IMR-90 (cell line): ENCODE measurements around the gene SPRED2. TPM values are rescaled to one million over a fixed set of nuclear protein-coding genes. Genes with fewer than 3 reads are reported as not detected.

ENCODE experiments used
- ATAC-seq: fragments of 200-7000 bp; cut with Tn5 transposase; 2 replicates; pipeline ENCODE4 v1.9.1; 2020; ENCODE audit warnings: low read depth, mild to moderate bottlenecking, moderate library complexity
- BruUV-seq: library from RNA; stranded (reverse); fragments of 400-500 nt; replicated peaks from 2 replicates; lab custom pipeline; 2021; lab: Mats Ljungman, UMichigan
- CTCF ChIA-PET: fragments of 300-600 bp; formaldehyde crosslinking; extraction: SDS; loops from one replicate; lab custom pipeline; 2021; ENCODE audit warnings: antibody characterized with exemption; lab: Yijun Ruan, JAX
- POLR2A ChIA-PET: fragments of 300-600 bp; sonication (Branson Sonifier 250); formaldehyde crosslinking; loops from one replicate; lab custom pipeline; 2022; ENCODE audit warnings: antibody characterized with exemption; ENCODE audit not compliant: unreplicated experiment; lab: Charles Lee
- DNase-seq: peaks from one replicate; pipeline ENCODE4 v3.0.0; 2013
- H2AFZ ChIP-seq: replicated peaks from 2 replicates; pipeline ENCODE3; 2013; ENCODE audit warnings: low read length, mild to moderate bottlenecking; ENCODE audit not compliant: poor library complexity
- H2AK5ac ChIP-seq: 2 replicates; pipeline ENCODE4 v1.6.1; 2013; ENCODE audit warnings: low read depth, low read length, inconsistent platforms
- H2AK9ac ChIP-seq: replicated peaks from 2 replicates; pipeline ENCODE3; 2013; ENCODE audit warnings: mild to moderate bottlenecking, low read depth, low read length, moderate library complexity; ENCODE audit not compliant: poor library complexity
- H2BK120ac ChIP-seq: 2 replicates; pipeline ENCODE4 v1.6.1; 2013; ENCODE audit warnings: low read depth, low read length, inconsistent platforms
- H2BK15ac ChIP-seq: 3 replicates; pipeline ENCODE4 v1.6.1; 2013; ENCODE audit warnings: low read depth, low read length, inconsistent platforms
- H2BK20ac ChIP-seq: 2 replicates; pipeline ENCODE4 v1.6.1; 2013; ENCODE audit warnings: low read depth, mild to moderate bottlenecking, inconsistent platforms, low read length, moderate library complexity
- H2BK5ac ChIP-seq: 2 replicates; pipeline ENCODE4 v1.6.1; 2013; ENCODE audit warnings: mild to moderate bottlenecking, low read depth, low read length, inconsistent platforms; ENCODE audit not compliant: poor library complexity, severe bottlenecking
- H3K14ac ChIP-seq: replicated peaks from 2 replicates; pipeline ENCODE4 v1.6.1; 2013; ENCODE audit warnings: low read depth, low read length, inconsistent platforms
- H3K18ac ChIP-seq: 2 replicates; pipeline ENCODE4 v1.6.1; 2013; ENCODE audit warnings: low read depth, low read length, control low read depth
- H3K23ac ChIP-seq: 2 replicates; pipeline ENCODE4 v1.6.1; 2013; ENCODE audit warnings: low read depth, low read length, inconsistent platforms
- H3K27ac ChIP-seq: 2 replicates; pipeline ENCODE4 v1.5.1; 2013; ENCODE audit warnings: mild to moderate bottlenecking, control low read depth, low read length; ENCODE audit not compliant: insufficient read depth
- H3K27me3 ChIP-seq: 2 replicates; pipeline ENCODE4 v1.6.1; 2013; ENCODE audit warnings: low read length; ENCODE audit not compliant: control insufficient read depth, insufficient read depth
- H3K36me3 ChIP-seq: 2 replicates; pipeline ENCODE4 v1.6.1; 2013; ENCODE audit warnings: low read length, mixed read lengths; ENCODE audit not compliant: control insufficient read depth, insufficient read depth
- H3K4ac ChIP-seq: 2 replicates; pipeline ENCODE4 v1.6.1; 2013; ENCODE audit warnings: low read depth, low read length, inconsistent platforms
- H3K4me1 ChIP-seq: 2 replicates; pipeline ENCODE4 v1.6.1; 2013; ENCODE audit warnings: low read length, mixed read lengths; ENCODE audit not compliant: control insufficient read depth, insufficient read depth
- H3K4me2 ChIP-seq: 2 replicates; pipeline ENCODE4 v1.6.1; 2013; ENCODE audit warnings: low read depth, mild to moderate bottlenecking, control low read depth, low read length, moderate library complexity
- H3K4me3 ChIP-seq: 2 replicates; pipeline ENCODE4 v1.5.1; 2013; ENCODE audit warnings: low read depth, mild to moderate bottlenecking, control low read depth, low read length, moderate library complexity; ENCODE audit not compliant: insufficient read depth
- H3K56ac ChIP-seq: 2 replicates; pipeline ENCODE4 v1.6.1; 2013; ENCODE audit warnings: low read length, inconsistent platforms; ENCODE audit not compliant: insufficient read depth; ENCODE audit errors: extremely low read depth
- H3K79me1 ChIP-seq, 2 experiments: 2 replicates each; pipeline ENCODE4 v1.6.1; 2013; ENCODE audit warnings: low read length in 2 of 2, inconsistent platforms in 1 of 2, low read depth in 1 of 2
- H3K9ac ChIP-seq: 2 replicates; pipeline ENCODE4 v1.6.1; 2013; ENCODE audit warnings: low read depth, low read length, control low read depth
- H3K9me1 ChIP-seq: 2 replicates; pipeline ENCODE4 v1.6.1; 2013; ENCODE audit warnings: low read length, inconsistent platforms; ENCODE audit not compliant: insufficient read depth
- H3K9me3 ChIP-seq: 2 replicates; pipeline ENCODE4 v1.6.1; 2013; ENCODE audit warnings: low read length; ENCODE audit not compliant: control insufficient read depth, insufficient read depth
- H4K20me1 ChIP-seq: 2 replicates; pipeline ENCODE4 v1.6.1; 2013; ENCODE audit warnings: low read length, inconsistent platforms; ENCODE audit not compliant: insufficient read depth
- H4K5ac ChIP-seq: 2 replicates; pipeline ENCODE4 v1.6.1; 2013; ENCODE audit warnings: mild to moderate bottlenecking, low read depth, low read length, control low read depth
- H4K8ac ChIP-seq, 2 experiments: 2 replicates each; pipeline ENCODE4 v1.6.1; 2013; ENCODE audit warnings: low read depth in 2 of 2, low read length in 2 of 2, control low read depth in 1 of 2, inconsistent platforms in 1 of 2
- H4K91ac ChIP-seq: 2 replicates; pipeline ENCODE4 v1.6.1; 2013; ENCODE audit warnings: low read depth, low read length, inconsistent platforms; ENCODE audit not compliant: insufficient read depth
- BHLHE40 ChIP-seq: fragments of 150-350 bp; IDR thresholded peaks from 2 replicates; pipeline ENCODE4 v1.6.1; 2016; ENCODE audit warnings: mild to moderate bottlenecking, low read depth, low read length
- CEBPB ChIP-seq: IDR thresholded peaks from 2 replicates; pipeline ENCODE4 v1.6.1; 2012; ENCODE audit warnings: low read depth, low read length, improper control_type of control experiment
- CTCF ChIP-seq: conservative IDR thresholded peaks from 2 replicates; pipeline ENCODE4 v1.5.1; 2012; ENCODE audit warnings: mild to moderate bottlenecking, low read depth, low read length, improper control_type of control experiment
- ELK1 ChIP-seq: fragments of 150-350 bp; IDR thresholded peaks from 2 replicates; pipeline ENCODE4 v1.6.1; 2016; ENCODE audit warnings: low read depth, mild to moderate bottlenecking, low read length, moderate library complexity, borderline replicate concordance
- FOS ChIP-seq: fragments of 150-350 bp; IDR thresholded peaks from 2 replicates; pipeline ENCODE4 v1.6.1; 2016; ENCODE audit warnings: low read depth, low read length
- MAFK ChIP-seq: IDR thresholded peaks from 2 replicates; pipeline ENCODE4 v1.6.1; 2012; ENCODE audit warnings: low read depth, low read length, improper control_type of control experiment
- NFE2L2 ChIP-seq: fragments of 150-350 bp; IDR thresholded peaks from 2 replicates; pipeline ENCODE4 v1.6.1; 2016; ENCODE audit warnings: low read depth, mild to moderate bottlenecking, low read length
- POLR2A ChIP-seq: IDR thresholded peaks from 2 replicates; pipeline ENCODE4 v1.6.1; 2012; ENCODE audit warnings: mild to moderate bottlenecking, low read depth, low read length
- RAD21 ChIP-seq: IDR thresholded peaks from 2 replicates; pipeline ENCODE4 v1.6.1; 2012; ENCODE audit warnings: low read length, improper control_type of control experiment
- SMC3 ChIP-seq: fragments of 150-350 bp; IDR thresholded peaks from 2 replicates; pipeline ENCODE4 v1.6.1; 2016; ENCODE audit warnings: low read depth, mild to moderate bottlenecking, antibody characterized with exemption, low read length, moderate library complexity
- WGBS, 2 experiments: methylation state at CpG; one replicate each; pipeline versions ENCODE4 v1.1.5 to v1.1.7; 2013; ENCODE audit warnings: missing lambda C conversion rate in 2 of 2; ENCODE audit not compliant: insufficient read length in 1 of 2; ENCODE audit errors: extremely low coverage in 2 of 2; 5-methylcytosine and 5-hydroxymethylcytosine counted together
- dilution Hi-C: fragments of 300-500 bp; cut with HindIII; formaldehyde crosslinking; loops from one replicate; pipeline ENCODE4 v1.14.3; 2018; ENCODE audit warnings: low sequenced_read_pairs; ENCODE audit not compliant: unreplicated experiment
- in situ Hi-C: fragments of 300-500 bp; cut with MboI; formaldehyde crosslinking; loops from 3 replicates; pipeline ENCODE4 v1.14.3; 2019; ENCODE audit warnings: low sequenced_read_pairs, inconsistent platforms, mixed read lengths
- intact Hi-C: fragments of 100-400 bp; cut with micrococcal nuclease; formaldehyde crosslinking; loops from 2 replicates; pipeline ENCODE4 v1.10.0; 2022
- polyA plus RNA-seq, 3 experiments: library from polyadenylated mRNA; depleted of rRNA; stranded (reverse); fragments of >200 nt; gene quantifications; 2 replicates each; pipeline ENCODE4 v1.2.3, GENCODE V29; 2012; ENCODE audit warnings: low replicate concordance in 1 of 3
- total RNA-seq: library from RNA; depleted of rRNA; stranded (reverse); fragments of >200 nt; gene quantifications from 2 replicates; pipeline ENCODE4 v1.2.3, GENCODE V29; 2012

SPRED2 gene
- total and polyA plus RNA-seq, 2 of the 4 experiments (the other 2 are of a cell fraction): 4.8 to 18.7 TPM

GRCh38 chr2:65478498-65479135 lies 46.2 kb upstream of the SPRED2 start:
- no peak overlapping the region for H3K23ac ChIP-seq
- dilution Hi-C loops (no loop called here), in situ Hi-C loops (no loop called here), intact Hi-C loops (no loop called here)
- TF ChIP-seq BHLHE40 (no peak), RAD21 (no peak), CEBPB (no peak), SMC3 (no peak), FOS (no peak), ELK1 (no peak), POLR2A (no peak), CTCF (no peak), MAFK (no peak), NFE2L2 (no peak)
- H3K9me1 ChIP-seq: no peaks in the 10 kb centered on the region
- H3K4me1 ChIP-seq: no peaks in the 10 kb centered on the region
- H2BK15ac ChIP-seq: no peak overlapping the region
- H4K8ac ChIP-seq: no peak overlapping the region
- H4K91ac ChIP-seq: no peak overlapping the region
- H2BK120ac ChIP-seq: no peak overlapping the region
- H3K14ac ChIP-seq: no peak overlapping the region
- H2AFZ ChIP-seq: no peak overlapping the region
- ChIA-PET CTCF (interaction anchor here (0.6 kb wide), 1 partner anchor 30 kb away, joined by 7 read pairs; no protein-coding TSS in a partner anchor), POLR2A (interaction anchor here (0.6 kb wide), 1 partner anchor 224 kb away, joined by 3 read pairs; no protein-coding TSS in a partner anchor)
- H3K4me2 ChIP-seq: no peak overlapping the region
- H3K18ac ChIP-seq: no peak overlapping the region
- ATAC-seq (no peak), DNase-seq (no peak)
- H3K27me3 ChIP-seq: no peaks in the 10 kb centered on the region; the same call in none of the 2 replicates
- H2AK5ac ChIP-seq: no peak overlapping the region
- no peak overlapping the region for H3K4ac ChIP-seq
- no peak overlapping the region for H2AK9ac ChIP-seq
- no peak overlapping the region for H3K27ac ChIP-seq
- BruUV-seq: no TSS peak
- no peaks in the 10 kb centered on the region for H4K20me1 ChIP-seq
- no peaks in the 10 kb centered on the region for H3K79me1 ChIP-seq
- H4K5ac ChIP-seq: no peak overlapping the region
- 86% methylated on average over 4 of the region's 7 CpGs; no CpG with 5 or more reads in 1 of the 2 experiments for WGBS, 2 experiments
- no peak overlapping the region for H3K4me3 ChIP-seq
- no peak overlapping the region for H3K56ac ChIP-seq
- H2BK20ac ChIP-seq: no peak overlapping the region
- no peak overlapping the region for H2BK5ac ChIP-seq
- no peak overlapping the region for H3K9ac ChIP-seq
- peaks cover 8% of the 10 kb centered on the region for H3K9me3 ChIP-seq
- no peaks in the 10 kb centered on the region for H3K36me3 ChIP-seq
